Measurements from ENCODE around the gene P2RY6.

- no peak for TF ChIP-seq POLR2A (IDR thresholded peaks at IDR 0.05)
- TF ChIP-seq CTCF (IDR thresholded peaks at IDR 0.05) = no peak
Measured at GRCh38 chr11:73229896-73230875, 42.0 kb upstream of the P2RY6 start.

All from thyroid gland (tissue), 4 donors.